Erythroblast (primary cell): ENCODE results near the gene RAET1G.
"Not testable (repeated sequence)": the region's sequence is repeated elsewhere in the genome, so short reads cannot be mapped to it uniquely, and the experiment has no call there.

Experiments used
- GATA1 ChIP-seq: IDR thresholded peaks from 2 replicates; pipeline ENCODE4 v1.6.1; 2011; ENCODE audit warnings: low read depth, mild to moderate bottlenecking, control low read depth, low read length, moderate library complexity
- POLR2A ChIP-seq: IDR thresholded peaks from 2 replicates; pipeline ENCODE4 v1.6.1; 2011; ENCODE audit warnings: mild to moderate bottlenecking, low read length

DNA sequence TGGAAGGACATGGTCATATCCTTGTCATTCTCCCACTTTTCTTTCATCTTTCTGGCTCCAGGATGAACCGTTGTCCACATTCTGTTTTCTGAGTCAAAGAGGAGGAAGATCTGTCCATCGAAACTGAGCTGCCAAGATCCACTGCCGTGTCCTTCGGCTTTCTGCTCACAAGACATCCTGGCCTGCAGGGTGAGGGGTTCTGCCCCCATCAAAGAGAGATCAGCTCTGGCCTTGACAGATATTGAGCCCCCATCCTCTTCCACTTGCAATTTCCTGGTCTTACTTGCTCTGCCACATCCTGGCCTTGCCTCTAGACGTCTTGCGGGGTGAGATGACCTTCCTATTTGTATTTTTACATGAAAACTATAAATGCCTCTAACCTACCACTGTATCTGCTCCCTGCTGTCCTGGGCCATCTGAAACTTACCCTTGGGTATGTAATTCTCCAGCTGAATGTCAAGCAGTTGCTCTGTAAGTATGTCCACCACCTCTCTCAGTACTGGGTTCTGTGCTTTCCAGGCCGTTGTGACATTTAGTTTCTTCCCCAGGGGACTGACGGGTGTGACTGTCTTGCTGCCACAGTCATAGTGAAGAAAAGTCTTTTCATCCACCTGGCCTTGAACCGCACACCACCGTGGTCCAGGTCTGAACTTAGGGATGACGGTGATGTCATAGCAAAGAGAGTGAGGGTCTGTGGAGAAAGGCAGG, 3.6 kb downstream of the RAET1G start:
- not testable (repeated sequence) for TF ChIP-seq POLR2A, GATA1
